GM10266 (cell line): ENCODE measurements around the gene RBM38.

Experiments
- DNase-seq: peaks from one replicate; pipeline ENCODE4 v3.0.0; 2012; ENCODE audit errors: extremely low spot score
- CTCF ChIP-seq: IDR thresholded peaks from 2 replicates; pipeline ENCODE4 v1.5.1; 2012; ENCODE audit warnings: mild to moderate bottlenecking, low read depth; ENCODE audit not compliant: control insufficient read depth, insufficient read depth; ENCODE audit errors: missing control alignments

RBM38 gene

GRCh38 chr20:57455386-57455785 lies 64.2 kb downstream of the RBM38 start:
- TF ChIP-seq CTCF = no peak
- no peak for DNase-seq

GRCh38 chr20:57456116-57456515 lies 64.9 kb downstream of the RBM38 start:
- DNase-seq = no peak
- TF ChIP-seq CTCF = no peak

GRCh38 chr20:57457243-57458095 lies 66.3 kb downstream of the RBM38 start:
- TF ChIP-seq CTCF = no peak
- DNase-seq = no peak

DNA sequence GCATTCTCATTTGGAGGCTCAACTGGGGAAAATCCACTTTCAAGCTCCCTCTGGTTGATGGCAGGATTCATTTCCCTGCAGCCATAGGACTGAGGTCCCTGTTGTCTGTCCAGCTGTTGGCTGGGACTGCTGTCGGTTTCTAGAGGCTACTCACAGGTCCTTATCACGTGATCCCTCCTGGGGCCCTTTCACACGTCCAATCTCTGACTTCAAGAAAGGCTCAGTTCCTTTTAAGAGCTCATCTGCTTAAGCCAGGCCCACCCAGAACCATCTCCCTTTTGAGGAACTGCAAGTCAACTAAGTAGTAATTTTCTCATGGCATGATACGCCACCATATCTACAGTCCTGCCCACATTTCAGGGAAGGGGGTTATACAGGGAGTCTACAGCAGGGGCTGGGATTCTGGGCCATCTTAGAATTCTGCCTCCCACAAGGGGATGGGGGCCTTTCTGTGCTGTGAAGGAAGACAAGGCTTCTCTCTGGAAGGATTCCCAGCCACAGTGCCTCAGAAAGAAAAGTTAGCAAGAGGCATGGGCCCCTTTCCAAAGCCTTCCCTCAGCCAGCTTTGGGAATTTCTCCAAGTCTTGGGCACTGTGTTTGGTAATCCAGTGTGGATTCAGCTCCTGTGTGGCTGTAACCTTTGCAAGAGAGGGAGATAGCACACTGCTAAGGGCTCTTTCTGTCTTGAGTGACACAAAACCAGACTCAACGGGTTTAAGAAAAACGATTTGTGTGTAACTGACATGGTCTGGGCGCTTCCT lies 67.4 kb downstream of the RBM38 start:
- no peak for DNase-seq
- TF ChIP-seq CTCF = no peak
